Activated naive CD4-positive, alpha-beta T cell treated with anti-CD3 and anti-CD28 coated beads, Interleukin-2, amount 50 U/mL, for 72 hours (primary cell): Measurements from ENCODE around the gene ARL9. TPM values are rescaled to one million over a fixed set of nuclear protein-coding genes. Genes with fewer than 3 reads are reported as not detected.
A peak's percentile ranks its signal among the peaks of the same experiment; 100 is the strongest.

ENCODE experiments used
- ATAC-seq, 2 donors: fragments of 150-1000 bp; cut with Tn5 transposase; 2 replicates each; pipeline ENCODE4 v1.10.0; 2021; ENCODE audit warnings: mild to moderate bottlenecking in 2 of 2, moderate library complexity in 2 of 2
- DNase-seq, 2 donors: peaks; one replicate each; pipeline ENCODE4 v3.0.0; 2021 to 2022; ENCODE audit warnings: low spot score in 2 of 2
- H3K27ac Mint-ChIP-seq, 2 donors: one replicate each; pipeline ENCODE4 v1.8.0; 2022; ENCODE audit warnings: mild to moderate bottlenecking in 2 of 2, mixed read lengths in 2 of 2
- H3K36me3 Mint-ChIP-seq, 2 donors: one replicate each; pipeline ENCODE4 v1.8.0; 2022; ENCODE audit warnings: mixed read lengths in 2 of 2
- H3K9me3 Mint-ChIP-seq, 2 donors: one replicate each; pipeline ENCODE4 v1.8.0; 2022; ENCODE audit warnings: mixed read lengths in 2 of 2
- total RNA-seq, 2 donors: library from RNA; stranded (reverse); gene quantifications; one replicate each; pipeline ENCODE4 v1.2.3, GENCODE V29; 2022

ARL9 gene
- total RNA-seq, 2 donors from 2014 or later = 0.35 TPM; not detected in 1

GRCh38 chr4:56511098-56511497 is 5.5 kb downstream of the ARL9 start:
- Mint-ChIP-seq H3K36me3 (no peaks in the 10 kb centered on the region), H3K27ac (no peak overlapping the region), H3K9me3 (no peaks in the 10 kb centered on the region)
- ATAC-seq (no peak), DNase-seq (no peak)

- DNase-seq = no peak
- Mint-ChIP-seq H3K36me3 (no peaks in the 10 kb centered on the region), H3K9me3 (no peaks in the 10 kb centered on the region), H3K27ac (no peak overlapping the region)
- ATAC-seq = no peak
These were observed 6.6 kb downstream of the ARL9 start for GRCh38 chr4:56512166-56512565.

- Mint-ChIP-seq H3K36me3 (no peaks in the 10 kb centered on the region), H3K9me3 (no peaks in the 10 kb centered on the region), H3K27ac (no peak overlapping the region)
- ATAC-seq (no peak), DNase-seq (no peak)
These were observed 7.9 kb downstream of the ARL9 start for GRCh38 chr4:56513517-56513916.

GRCh38 chr4:56530269-56531148 is 24.9 kb downstream of the ARL9 start:
- ATAC-seq = peak; percentile 99

GRCh38 chr4:56531149-56531770 is 25.7 kb downstream of the ARL9 start:
- ATAC-seq (peak in 1 of 2 donors; percentile 24), DNase-seq (no peak)
- no peaks in the 10 kb centered on the region for H3K36me3 Mint-ChIP-seq
- no peaks in the 10 kb centered on the region for H3K9me3 Mint-ChIP-seq
- H3K27ac Mint-ChIP-seq = no peak overlapping the region

More at GRCh38 chr4:56530269-56531148, 24.9 kb downstream of the ARL9 start:
- no peaks in the 10 kb centered on the region for H3K36me3 Mint-ChIP-seq
- DNase-seq = peak; percentile 73 to 76
- H3K9me3 Mint-ChIP-seq = no peaks in the 10 kb centered on the region
- H3K27ac Mint-ChIP-seq = no peak overlapping the region

GRCh38 chr4:56531823-56532222 is 26.2 kb downstream of the ARL9 start:
- Mint-ChIP-seq H3K9me3 (no peaks in the 10 kb centered on the region), H3K36me3 (no peaks in the 10 kb centered on the region), H3K27ac (no peak overlapping the region)
- DNase-seq (no peak), ATAC-seq (no peak)

GRCh38 chr4:56532239-56532638 is 26.6 kb downstream of the ARL9 start:
- DNase-seq (no peak), ATAC-seq (no peak)
- no peaks in the 10 kb centered on the region for H3K36me3 Mint-ChIP-seq
- H3K27ac Mint-ChIP-seq = no peak overlapping the region
- no peaks in the 10 kb centered on the region for H3K9me3 Mint-ChIP-seq

GRCh38 chr4:56535915-56536314 is 30.3 kb downstream of the ARL9 start:
- ATAC-seq (no peak), DNase-seq (no peak)
- H3K9me3 Mint-ChIP-seq = no peaks in the 10 kb centered on the region
- no peaks in the 10 kb centered on the region for H3K36me3 Mint-ChIP-seq
- H3K27ac Mint-ChIP-seq = no peak overlapping the region

- DNase-seq = no peak
- Mint-ChIP-seq H3K36me3 (no peaks in the 10 kb centered on the region), H3K9me3 (no peaks in the 10 kb centered on the region), H3K27ac (no peak overlapping the region)
- no peak for ATAC-seq
These were observed 31.6 kb downstream of the ARL9 start for GRCh38 chr4:56537147-56537546.

GRCh38 chr4:56540826-56541225 is 35.2 kb downstream of the ARL9 start:
- H3K27ac Mint-ChIP-seq = no peak overlapping the region
- DNase-seq = no peak
- H3K36me3 Mint-ChIP-seq = no peaks in the 10 kb centered on the region
- no peaks in the 10 kb centered on the region for H3K9me3 Mint-ChIP-seq
- no peak for ATAC-seq

- peak overlapping the region in 1 of 2 donors; percentile 29 for H3K27ac Mint-ChIP-seq
- peak; percentile 87 to 96 for DNase-seq
- H3K36me3 Mint-ChIP-seq = no peaks in the 10 kb centered on the region
- H3K9me3 Mint-ChIP-seq = no peaks in the 10 kb centered on the region
- peak; percentile 99 for ATAC-seq
These were observed 39.1 kb downstream of the ARL9 start for GRCh38 chr4:56544573-56545131.

- no peaks in the 10 kb centered on the region for H3K9me3 Mint-ChIP-seq
- no peak overlapping the region for H3K27ac Mint-ChIP-seq
- ATAC-seq = no peak
- no peak for DNase-seq
- H3K36me3 Mint-ChIP-seq = no peaks in the 10 kb centered on the region
These were observed 45.1 kb downstream of the ARL9 start for GRCh38 chr4:56550642-56551041.

- Mint-ChIP-seq H3K9me3 (no peaks in the 10 kb centered on the region), H3K36me3 (no peaks in the 10 kb centered on the region), H3K27ac (no peak overlapping the region)
- ATAC-seq (no peak), DNase-seq (no peak)
These were observed 45.9 kb downstream of the ARL9 start for GRCh38 chr4:56551516-56551915.

- ATAC-seq = peak in 1 of 2 donors; percentile 57
These were observed 46.7 kb downstream of the ARL9 start for GRCh38 chr4:56552273-56552672.

GRCh38 chr4:56570041-56570440 is 64.5 kb downstream of the ARL9 start:
- H3K27ac Mint-ChIP-seq = no peak overlapping the region
- no peaks in the 10 kb centered on the region for H3K9me3 Mint-ChIP-seq
- no peaks in the 10 kb centered on the region for H3K36me3 Mint-ChIP-seq
- ATAC-seq = no peak
- no peak for DNase-seq

More at GRCh38 chr4:56552273-56552672, 46.7 kb downstream of the ARL9 start:
- no peak for DNase-seq
- Mint-ChIP-seq H3K36me3 (no peaks in the 10 kb centered on the region), H3K9me3 (no peaks in the 10 kb centered on the region), H3K27ac (no peak overlapping the region)
